Measurements from ENCODE around the gene ESPL1. TPM values are rescaled to one million over a fixed set of nuclear protein-coding genes. Genes with fewer than 3 reads are reported as not detected.
A peak's percentile ranks its signal among the peaks of the same experiment; 100 is the strongest.

Gene ESPL1
- total RNA-seq (1 to 10 TPM in 6 of 9 donors, under 1 TPM in 3; 0.69 to 4.2 (median 1.4) TPM), polyA plus RNA-seq (under 1 TPM; 0.56 to 0.81 (median 0.79) TPM)
- long read RNA-seq, donor 1 = 0 reads
- long read RNA-seq, donor 2 = 0 reads
- long read RNA-seq, donor 3 = 0 reads
- long read RNA-seq, donor 4, partial matches to known transcripts = 2 of 2 reads
- long read RNA-seq, donor 4, other reads (novel, unspliced or antisense) = 0 of 2 reads
- long read RNA-seq, donor 5, full-length matches to known transcripts = 1 of 4 reads
- long read RNA-seq, donor 5, partial matches to known transcripts = 2 of 4 reads
- long read RNA-seq, donor 5, other reads (novel, unspliced or antisense) = 1 of 4 reads
- long read RNA-seq, donor 6 = 0 reads
- long read RNA-seq, donor 7 = 0 reads
- long read RNA-seq, donor 8 = 0 reads
- long read RNA-seq, donor 9 = 0 reads
- long read RNA-seq, donor 10 = 0 reads

- DNase-seq = peak; percentile 54 to 77 (median 68)
- Histone ChIP-seq H3K27me3 (no peaks in the 10 kb centered on the region), H3K4me3 (peak within 1 kb of the TSS in 3 of 4 donors; percentile 44 to 68 (median 53)), H3K36me3 (replicated peaks in 1 of 2) (no peaks in the 10 kb centered on the region), H3K27ac (peak within 1 kb of the TSS in 1 of 5 donors; percentile 2), H3K9me3 (replicated peaks in 1 of 3) (no peaks in the 10 kb centered on the region), H3K4me1 (replicated peaks in 1 of 2) (peaks cover 0 to 10% of the 10 kb centered on the region in 2 donors)
- TF ChIP-seq POLR2A (IDR thresholded peaks at IDR 0.05) = peak in 1 of 2 donors; percentile 13
- TF ChIP-seq, protein P1, sequence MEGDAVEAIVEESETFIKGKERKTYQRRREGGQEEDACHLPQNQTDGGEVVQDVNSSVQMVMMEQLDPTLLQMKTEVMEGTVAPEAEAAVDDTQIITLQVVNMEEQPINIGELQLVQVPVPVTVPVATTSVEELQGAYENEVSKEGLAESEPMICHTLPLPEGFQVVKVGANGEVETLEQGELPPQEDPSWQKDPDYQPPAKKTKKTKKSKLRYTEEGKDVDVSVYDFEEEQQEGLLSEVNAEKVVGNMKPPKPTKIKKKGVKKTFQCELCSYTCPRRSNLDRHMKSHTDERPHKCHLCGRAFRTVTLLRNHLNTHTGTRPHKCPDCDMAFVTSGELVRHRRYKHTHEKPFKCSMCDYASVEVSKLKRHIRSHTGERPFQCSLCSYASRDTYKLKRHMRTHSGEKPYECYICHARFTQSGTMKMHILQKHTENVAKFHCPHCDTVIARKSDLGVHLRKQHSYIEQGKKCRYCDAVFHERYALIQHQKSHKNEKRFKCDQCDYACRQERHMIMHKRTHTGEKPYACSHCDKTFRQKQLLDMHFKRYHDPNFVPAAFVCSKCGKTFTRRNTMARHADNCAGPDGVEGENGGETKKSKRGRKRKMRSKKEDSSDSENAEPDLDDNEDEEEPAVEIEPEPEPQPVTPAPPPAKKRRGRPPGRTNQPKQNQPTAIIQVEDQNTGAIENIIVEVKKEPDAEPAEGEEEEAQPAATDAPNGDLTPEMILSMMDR (IDR thresholded peaks at IDR 0.05) = peak in 4 of 6 experiments; percentile 7 to 39 (median 26)
- intact Hi-C loops (cut with DNase I) = no loop called here
- WGBS, 4 donors = 0 to 1% (median 0%) methylated on average over 44 to 58 of the region's 58 CpGs
These were observed at the start of gene ESPL1 for GRCh38 chr12:53267999-53268629. TSS of gene ESPL1 (plus strand) at chr12:53268299. CDS start at chr12:53268767, 468 bp downstream.

GRCh38 chr12:53218551-53219291, 49.4 kb upstream of the ESPL1 start:
- Histone ChIP-seq H3K27ac (peak overlapping the region in 3 of 5 donors; percentile 59 to 99 (median 97)), H3K36me3 (replicated peaks in 1 of 2) (peaks cover 0 to 7% of the 10 kb centered on the region in 2 donors), H3K9me3 (replicated peaks in 1 of 3) (no peaks in the 10 kb centered on the region), H3K4me1 (replicated peaks in 1 of 2) (peaks cover 34 to 51% of the 10 kb centered on the region in 2 donors), H3K4me3 (peak overlapping the region in 2 of 4 donors; percentile 65 to 91), H3K27me3 (no peaks in the 10 kb centered on the region)
- intact Hi-C loops (cut with DNase I) = loop anchor here in 1 of 2 donors (10.0 kb wide), 2 partner anchors 66 to 206 kb away; partner anchors contain the start of gene AMHR2
- TF ChIP-seq POLR2A (IDR thresholded peaks at IDR 0.05) = no peak
- TF ChIP-seq, protein P1 (IDR thresholded peaks at IDR 0.05) = no peak
- 54 to 66% (median 58%) methylated on average over 28 to 30 of the region's 30 CpGs for WGBS, 4 donors
- DNase-seq = no peak

DNA sequence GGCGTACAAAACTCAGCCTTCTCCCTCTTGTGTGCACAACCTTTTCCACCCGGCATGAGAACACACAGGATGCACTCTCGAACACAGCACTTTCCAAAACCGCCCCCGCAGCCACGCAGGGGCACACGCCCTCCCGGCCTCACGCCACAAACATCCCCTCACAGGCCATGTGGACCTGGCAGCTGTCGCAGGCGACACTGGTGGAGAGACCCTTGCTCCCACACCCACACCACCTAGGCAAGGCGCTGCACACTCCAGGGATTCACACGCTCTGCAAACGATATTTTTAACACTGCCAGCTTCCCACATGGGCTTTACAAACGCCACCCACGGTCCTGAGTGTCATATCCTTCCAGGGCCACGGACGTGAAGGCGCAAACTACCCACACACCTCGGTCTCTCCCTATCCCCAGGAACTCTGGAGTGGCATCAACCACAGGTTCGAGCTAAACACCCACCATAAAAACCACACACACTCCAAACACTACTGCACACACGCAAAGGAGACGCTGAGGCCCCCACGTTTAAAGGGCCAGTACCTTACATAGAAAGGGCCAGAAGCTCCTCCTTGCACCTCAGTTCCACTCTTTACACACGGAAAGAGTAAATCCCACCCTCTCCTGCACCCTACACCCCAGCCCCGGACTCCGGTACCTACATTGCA, 48.7 kb upstream of the ESPL1 start:
- Histone ChIP-seq H3K4me1 (replicated peaks in 1 of 2) (peaks cover 34 to 52% of the 10 kb centered on the region in 2 donors), H3K27me3 (no peaks in the 10 kb centered on the region), H3K36me3 (replicated peaks in 1 of 2) (peaks cover 0 to under 1% of the 10 kb centered on the region in 2 donors), H3K9me3 (replicated peaks in 1 of 3) (no peaks in the 10 kb centered on the region), H3K4me3 (peak overlapping the region; percentile 22 to 91 (median 69)), H3K27ac (peak overlapping the region in 4 of 5 donors; percentile 59 to 99 (median 82))
- TF ChIP-seq, protein P1 (IDR thresholded peaks at IDR 0.05) = no peak
- TF ChIP-seq POLR2A (IDR thresholded peaks at IDR 0.05) = no peak
- 4 to 19% (median 11%) methylated on average over 25 to 27 of the region's 27 CpGs for WGBS, 4 donors
- intact Hi-C loops (cut with DNase I) = loop anchor here in 1 of 2 donors (10.0 kb wide), 2 partner anchors 65 to 205 kb away; partner anchors contain the start of gene AMHR2
- no peak for DNase-seq

All from adrenal gland (tissue), 19 donors.